RKO (cell line): ENCODE measurements around the gene ARHGAP12.

Experiments used
- DNase-seq: peaks from one replicate; pipeline ENCODE4 v3.0.0-alpha.2; 2016; ENCODE audit warnings: low spot score

The ARHGAP12 gene

DNA sequence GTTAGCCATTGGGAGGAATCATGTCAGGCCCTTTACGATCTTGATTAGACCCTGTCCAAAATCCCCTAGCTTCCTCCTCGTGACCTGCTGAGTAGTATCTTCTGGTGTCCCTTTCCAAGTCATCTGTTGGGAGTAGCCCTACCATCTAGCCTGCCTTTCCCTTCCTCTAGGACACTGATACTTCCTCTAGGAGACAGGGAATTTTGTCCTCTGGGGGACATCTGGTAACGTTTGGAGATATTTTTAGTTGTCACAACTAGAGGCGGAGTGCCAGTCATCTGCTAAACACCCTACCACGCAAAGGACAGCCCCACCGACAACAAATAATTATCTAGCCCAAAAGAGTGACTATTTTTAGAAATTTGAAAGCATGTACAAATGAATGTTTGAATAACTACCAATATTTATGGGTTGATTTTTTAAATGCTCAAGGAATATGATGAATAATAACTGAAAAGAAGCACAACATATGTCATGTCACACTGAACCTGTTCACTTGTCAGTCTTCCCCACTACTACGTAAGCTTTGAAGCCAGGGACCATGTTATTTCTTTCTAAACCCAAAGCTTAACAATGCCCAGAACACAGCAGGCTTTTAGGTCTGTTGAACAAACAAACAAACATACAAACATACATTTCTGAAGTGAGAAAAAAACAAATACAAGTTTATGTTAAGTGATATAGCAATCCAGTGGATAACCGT is 105.9 kb downstream of the ARHGAP12 start:
- no peak for DNase-seq

GRCh38 chr10:31822150-31822549 is 106.5 kb downstream of the ARHGAP12 start:
- DNase-seq: no peak

DNA sequence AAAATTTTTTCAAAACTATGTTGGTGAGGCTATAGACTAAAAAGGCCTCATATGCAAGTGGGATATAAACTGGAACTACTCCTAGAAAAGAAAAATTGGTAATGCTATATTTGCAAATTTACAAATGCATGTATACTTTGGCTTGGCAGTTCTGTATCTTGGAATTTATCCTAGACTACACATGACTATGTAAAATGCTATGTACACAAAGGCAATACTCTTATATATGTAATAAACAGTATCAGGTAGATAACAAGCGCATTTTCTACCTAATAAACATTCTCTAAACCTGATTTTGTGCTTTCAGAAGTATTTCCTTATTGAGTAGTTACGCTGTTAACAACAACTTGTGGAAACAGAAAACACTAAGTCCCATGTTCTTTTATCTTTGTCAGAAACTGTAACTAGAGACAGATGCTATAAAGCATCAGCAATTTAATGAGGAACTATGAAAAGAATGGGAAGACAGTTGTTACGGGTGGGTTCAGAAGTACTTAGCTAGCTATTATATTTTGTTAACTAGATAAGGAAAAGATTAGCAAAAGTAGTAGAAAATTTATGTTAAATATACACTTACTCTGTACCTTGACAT is 107.8 kb downstream of the ARHGAP12 start:
- no peak for DNase-seq

DNA sequence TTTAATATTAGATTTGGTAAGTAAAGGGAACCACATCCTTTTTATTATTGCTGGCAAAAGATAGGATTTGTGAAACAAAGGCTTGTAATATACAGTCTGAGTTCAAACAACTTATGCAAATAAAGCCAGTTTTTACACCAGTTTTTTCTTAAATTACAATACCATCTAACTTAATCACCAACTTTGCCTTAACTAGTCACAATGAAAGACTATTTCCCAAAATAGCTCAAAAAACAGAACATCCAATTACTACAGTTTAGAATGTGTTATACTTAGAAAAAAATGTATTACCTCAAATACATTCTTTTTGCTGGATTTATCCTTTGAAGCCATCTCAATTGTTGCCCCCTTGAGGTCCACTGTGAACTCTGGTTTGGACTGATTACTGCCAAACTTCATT is 108.5 kb downstream of the ARHGAP12 start:
- no peak for DNase-seq

- DNase-seq: no peak
Measured at GRCh38 chr10:31819391-31819820, 109.2 kb downstream of the ARHGAP12 start.

DNA sequence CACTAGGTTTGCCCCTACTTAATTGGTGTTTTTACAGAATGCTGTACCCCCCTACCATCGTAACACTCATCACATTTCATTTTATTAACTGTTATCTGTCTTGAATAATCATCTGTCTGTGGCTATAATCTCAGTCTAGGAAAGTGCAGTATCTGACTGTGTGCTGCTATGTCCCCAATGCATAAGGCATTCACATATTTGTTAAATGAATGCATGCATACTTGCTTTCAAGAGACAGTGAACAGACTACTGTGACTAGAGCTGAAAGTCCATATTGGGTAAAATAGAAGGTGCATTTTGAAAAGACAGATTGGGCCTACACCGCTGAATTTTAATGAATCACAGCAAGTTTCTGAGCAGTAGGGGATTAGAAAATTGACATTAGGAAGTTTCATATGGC is 112.3 kb downstream of the ARHGAP12 start:
- DNase-seq: no peak

GRCh38 chr10:31808258-31809218 is 120.1 kb downstream of the ARHGAP12 start:
- DNase-seq: peak; percentile 84

GRCh38 chr10:31804352-31804810 is 124.2 kb downstream of the ARHGAP12 start:
- no peak for DNase-seq

- no peak for DNase-seq
Measured at GRCh38 chr10:31803606-31804351, 124.9 kb downstream of the ARHGAP12 start.

GRCh38 chr10:31799181-31799580 is 129.4 kb downstream of the ARHGAP12 start:
- no peak for DNase-seq

DNA sequence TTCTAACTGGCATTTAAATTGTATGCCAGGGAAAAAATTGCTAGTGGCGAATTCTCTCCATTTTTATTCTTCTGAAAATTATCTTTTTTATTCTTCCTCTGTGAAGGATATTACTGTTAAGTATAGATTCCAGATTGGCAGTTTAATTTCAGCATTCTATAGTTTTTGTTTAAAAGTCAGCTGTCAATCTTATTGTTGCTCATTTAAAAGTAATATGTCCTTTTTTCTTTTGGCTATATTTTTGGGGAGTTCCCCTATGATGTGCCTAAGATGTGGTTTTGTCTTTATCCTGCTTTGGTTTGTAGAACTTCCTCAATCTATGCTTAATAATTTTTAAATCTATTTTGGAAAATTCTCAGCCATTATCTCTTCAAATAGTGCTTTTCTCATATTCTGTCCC is 135.9 kb downstream of the ARHGAP12 start:
- DNase-seq: no peak

GRCh38 chr10:31789555-31789954 is 139.1 kb downstream of the ARHGAP12 start:
- no peak for DNase-seq

- DNase-seq: no peak
Measured at GRCh38 chr10:31782701-31783100, 145.9 kb downstream of the ARHGAP12 start.

DNA sequence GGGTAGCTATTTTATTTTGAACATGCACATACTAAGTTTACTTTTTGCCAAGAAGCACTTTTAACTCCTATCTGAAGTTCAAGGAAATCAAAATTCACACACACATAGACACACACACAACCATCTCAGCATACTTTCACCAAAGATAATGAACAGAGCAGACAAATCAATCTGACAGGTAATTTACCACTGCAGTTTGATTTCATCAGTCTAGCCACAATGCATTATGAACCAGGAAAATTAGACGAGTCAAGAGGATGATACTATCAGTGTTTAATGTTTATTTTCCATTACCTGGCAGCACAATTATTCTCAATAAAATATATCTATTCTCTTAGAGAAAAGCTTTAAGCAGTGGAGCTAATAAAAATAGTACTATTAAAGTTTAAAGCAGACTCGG is 147.9 kb downstream of the ARHGAP12 start:
- DNase-seq: no peak

DNA sequence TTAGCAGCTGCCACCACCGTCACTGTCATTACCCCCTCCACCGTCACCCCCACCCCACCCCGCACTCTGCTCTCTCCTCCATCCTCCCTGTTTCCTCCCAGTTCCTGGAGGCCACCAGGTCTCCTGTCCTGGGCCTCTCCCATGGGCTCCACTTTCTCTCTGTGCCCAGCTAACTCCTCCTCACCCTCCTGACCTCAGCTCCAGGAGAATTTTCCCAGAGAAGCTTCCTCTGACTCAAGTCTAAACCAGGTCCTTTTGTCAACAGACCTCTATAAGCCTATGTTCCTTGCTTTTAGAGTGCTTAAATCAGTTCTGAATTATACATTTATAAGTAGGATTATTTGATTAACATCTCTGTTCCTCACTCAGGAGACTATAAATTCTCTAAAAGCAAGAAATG is 150.0 kb downstream of the ARHGAP12 start:
- DNase-seq: no peak

- DNase-seq: no peak
Measured at GRCh38 chr10:31776159-31776558, 152.5 kb downstream of the ARHGAP12 start.

DNA sequence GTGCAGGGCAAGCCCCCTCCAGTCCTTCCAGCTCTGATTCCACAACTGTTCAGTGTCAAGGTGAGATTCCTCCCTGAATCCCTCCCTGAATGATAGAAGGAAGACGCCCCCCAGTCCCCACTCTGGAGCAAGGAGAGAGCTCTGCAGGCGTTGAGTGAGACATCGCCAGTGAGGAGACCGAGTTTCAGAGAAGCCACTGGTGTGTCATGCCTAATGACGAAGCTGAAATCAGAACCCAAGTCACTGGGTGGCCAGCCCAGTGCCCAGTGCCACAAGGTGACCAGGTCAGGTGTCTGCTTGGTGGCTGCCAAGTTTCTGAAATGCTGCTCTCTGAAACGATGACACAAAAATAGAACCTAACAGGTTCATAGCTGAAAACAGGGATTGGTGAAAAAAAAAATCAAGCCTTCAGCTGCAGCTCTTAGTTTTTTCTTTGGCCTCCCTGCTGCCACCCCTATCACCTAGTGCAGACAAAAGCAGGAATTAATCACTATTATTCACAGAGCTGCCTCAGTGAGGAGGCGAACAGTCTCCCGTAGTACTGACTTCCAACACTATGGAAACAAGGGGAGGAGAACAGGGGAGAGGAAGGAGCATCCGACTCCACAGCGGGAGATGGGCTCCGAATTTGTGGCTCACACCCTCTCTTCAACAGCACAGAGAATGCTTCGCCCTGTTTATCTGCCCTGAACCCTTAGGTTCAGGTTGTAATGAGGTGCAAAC is 153.5 kb downstream of the ARHGAP12 start:
- no peak for DNase-seq

- DNase-seq: no peak
Measured at GRCh38 chr10:31774299-31774900, 154.2 kb downstream of the ARHGAP12 start.

DNA sequence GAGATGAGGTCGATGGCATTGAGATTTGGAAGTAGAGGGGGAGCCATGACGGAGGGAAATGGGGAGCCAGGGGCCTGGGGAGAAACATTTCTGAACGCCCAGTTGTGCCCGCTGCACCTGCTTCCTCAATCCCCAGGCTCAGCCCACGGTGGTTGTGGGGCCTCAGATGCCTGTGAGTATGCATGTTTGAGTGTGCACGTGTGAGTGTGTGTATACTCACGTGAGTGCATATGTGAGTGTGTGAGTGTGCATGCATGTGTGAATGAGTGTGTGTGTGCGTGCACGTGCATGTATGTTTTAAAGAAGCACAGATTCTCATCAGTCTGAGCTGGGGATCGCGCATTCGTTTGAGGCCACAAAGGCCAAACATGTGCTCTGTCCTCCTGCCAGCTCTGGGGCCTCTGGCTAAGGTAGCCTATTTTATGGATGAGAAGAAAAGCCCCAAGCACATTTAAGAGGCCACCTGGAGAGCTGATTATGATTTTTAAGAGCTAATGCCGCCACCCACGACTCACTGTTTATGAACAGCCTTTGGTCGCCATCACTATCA is 154.8 kb downstream of the ARHGAP12 start:
- no peak for DNase-seq

- DNase-seq: no peak
Measured at GRCh38 chr10:31771331-31771831, 157.2 kb downstream of the ARHGAP12 start.
